OCI-LY7 (cell line): ENCODE data around the gene RNF220. TPM values are rescaled to one million over a fixed set of nuclear protein-coding genes. Genes with fewer than 3 reads are reported as not detected.

Source experiments
- BruUV-seq: library from RNA; stranded (reverse); fragments of 400-500 nt; replicated peaks from 2 replicates; lab custom pipeline; 2021; lab: Mats Ljungman, UMichigan
- CTCF ChIA-PET: fragments of 300-600 bp; sonication (Branson Sonifier 250); formaldehyde crosslinking; loops from one replicate; lab custom pipeline; 2022; ENCODE audit warnings: antibody characterized with exemption; ENCODE audit not compliant: unreplicated experiment; lab: Charles Lee
- POLR2A ChIA-PET: fragments of 300-600 bp; sonication (Branson Sonifier 250); formaldehyde crosslinking; loops from one replicate; lab custom pipeline; 2022; ENCODE audit warnings: antibody characterized with exemption; lab: Charles Lee
- DNase-seq: peaks from one replicate; pipeline ENCODE4 v3.0.0-alpha.2; 2015; ENCODE audit warnings: low spot score
- H2AFZ ChIP-seq: fragments of 200-600 bp; sonication (generic), shearing (Covaris generic); 2 replicates; pipeline ENCODE4 v1.6.1; 2014; ENCODE audit warnings: mild to moderate bottlenecking, antibody characterized with exemption, low read length, moderate library complexity
- H3K27ac ChIP-seq: fragments of 200-600 bp; sonication (generic); 2 replicates; pipeline ENCODE4 v1.5.1; 2014; ENCODE audit warnings: mixed run types, low read depth, mild to moderate bottlenecking, moderate library complexity, low read length, inconsistent platforms; ENCODE audit not compliant: poor library complexity, severe bottlenecking
- H3K36me3 ChIP-seq: fragments of 200-600 bp; sonication (generic); 2 replicates; pipeline ENCODE4 v1.6.1; 2014; ENCODE audit warnings: mild to moderate bottlenecking, antibody characterized with exemption, low read length, moderate library complexity, mixed read lengths; ENCODE audit not compliant: insufficient read depth
- H3K4me1 ChIP-seq: fragments of 200-600 bp; sonication (generic); 2 replicates; pipeline ENCODE4 v1.5.1; 2014; ENCODE audit warnings: mild to moderate bottlenecking, low read length; ENCODE audit not compliant: insufficient read depth, poor library complexity, severe bottlenecking
- H3K4me2 ChIP-seq: fragments of 200-600 bp; sonication (generic); 2 replicates; pipeline ENCODE4 v1.6.1; 2014; ENCODE audit warnings: mild to moderate bottlenecking, low read length
- H3K4me3 ChIP-seq: fragments of 200-600 bp; sonication (generic); 2 replicates; pipeline ENCODE4 v1.5.1; 2014; ENCODE audit warnings: mild to moderate bottlenecking, low read depth, low read length; ENCODE audit not compliant: poor library complexity, severe bottlenecking
- H3K79me2 ChIP-seq: fragments of 200-600 bp; sonication (generic); 2 replicates; pipeline ENCODE4 v1.6.1; 2016; ENCODE audit warnings: low read depth, mild to moderate bottlenecking, low read length, moderate library complexity, mixed read lengths; ENCODE audit not compliant: insufficient read depth
- H3K9me2 ChIP-seq: fragments of 200-600 bp; sonication (generic); 2 replicates; pipeline ENCODE4 v1.6.1; 2016; ENCODE audit warnings: mild to moderate bottlenecking, low read length, mixed read lengths; ENCODE audit not compliant: insufficient read depth
- H3K9me3 ChIP-seq: fragments of 200-600 bp; sonication (generic); 2 replicates; pipeline ENCODE4 v1.6.1; 2014; ENCODE audit warnings: mild to moderate bottlenecking, mixed run types, low read length, mixed read lengths
- H4K20me1 ChIP-seq: fragments of 200-600 bp; sonication (generic); 2 replicates; pipeline ENCODE4 v1.6.1; 2014; ENCODE audit warnings: mild to moderate bottlenecking, antibody characterized with exemption, low read length, moderate library complexity, mixed read lengths; ENCODE audit not compliant: insufficient read depth
- CTCF ChIP-seq: fragments of 200-600 bp; sonication (generic); conservative IDR thresholded peaks from 2 replicates; pipeline ENCODE4 v1.5.1; 2014; ENCODE audit warnings: mild to moderate bottlenecking, antibody characterized with exemption, low read length, moderate library complexity, mixed read lengths
- EZH2phosphoT487 ChIP-seq: fragments of 200-600 bp; sonication (generic); IDR thresholded peaks from 2 replicates; pipeline ENCODE4 v1.6.1; 2018; ENCODE audit warnings: low read depth, borderline replicate concordance, mild to moderate bottlenecking, mixed run types, antibody characterized with exemption, low read length, moderate library complexity, mixed read lengths
- intact Hi-C: fragments of 100-400 bp; cut with micrococcal nuclease; formaldehyde crosslinking; loops from one replicate; pipeline ENCODE4 v1.10.0; 2022; ENCODE audit not compliant: unreplicated experiment
- total RNA-seq, 2 experiments: library from RNA; depleted of rRNA in 1 of 2; stranded (reverse); fragments of >200 nt in 1 of 2; shearing (Covaris generic) in 1 of 2; gene quantifications; 2 replicates each; pipeline ENCODE4 v1.2.3, GENCODE V29; 2014 to 2022

Gene RNF220
- total RNA-seq, 2 experiments from 2014 or later: 82.3 to 85.5 TPM

GRCh38 chr1:44523593-44524591 is 118.8 kb downstream of the RNF220 start:
- H3K4me3 ChIP-seq: no peak overlapping the region
- no peaks in the 10 kb centered on the region for H3K9me3 ChIP-seq
- no peaks in the 10 kb centered on the region for H3K4me1 ChIP-seq
- H3K9me2 ChIP-seq: no peaks in the 10 kb centered on the region
- no peak for DNase-seq
- H2AFZ ChIP-seq: no peak overlapping the region
- H3K4me2 ChIP-seq: no peak overlapping the region
- no peaks in the 10 kb centered on the region for H3K36me3 ChIP-seq
- TF ChIP-seq CTCF: no peak
- no peak for TF ChIP-seq EZH2phosphoT487
- H3K79me2 ChIP-seq: no peaks in the 10 kb centered on the region
- ChIA-PET POLR2A (no interaction called here), CTCF (interaction anchor here (0.6 kb wide), 1 partner anchor 113 kb away, joined by 11 read pairs; no protein-coding TSS in a partner anchor)
- intact Hi-C loops: no loop called here
- no TSS peak for BruUV-seq
- H4K20me1 ChIP-seq: no peaks in the 10 kb centered on the region
- no peak overlapping the region for H3K27ac ChIP-seq

- Histone ChIP-seq H3K79me2 (no peaks in the 10 kb centered on the region), H3K4me2 (no peak overlapping the region), H4K20me1 (no peaks in the 10 kb centered on the region), H3K4me3 (no peak overlapping the region), H3K4me1 (no peaks in the 10 kb centered on the region), H3K9me2 (no peaks in the 10 kb centered on the region), H3K27ac (no peak overlapping the region), H2AFZ (no peak overlapping the region), H3K36me3 (no peaks in the 10 kb centered on the region), H3K9me3 (no peaks in the 10 kb centered on the region)
- POLR2A ChIA-PET: interaction anchor here (0.5 kb wide), 1 partner anchor 10 kb away, joined by 4 read pairs; no protein-coding TSS in a partner anchor
- CTCF ChIA-PET: no interaction called here
- DNase-seq: no peak
- intact Hi-C loops: no loop called here
- TF ChIP-seq EZH2phosphoT487: no peak
- TF ChIP-seq CTCF: no peak
- no TSS peak for BruUV-seq
Observed at GRCh38 chr1:44524655-44525500, 119.8 kb downstream of the RNF220 start.
